ENCODE measurements around the gene CNMD. TPM values are rescaled to one million over a fixed set of nuclear protein-coding genes. Genes with fewer than 3 reads are reported as not detected.

Gene CNMD
- total RNA-seq, 2 experiments from 2014 or later = not detected

DNA sequence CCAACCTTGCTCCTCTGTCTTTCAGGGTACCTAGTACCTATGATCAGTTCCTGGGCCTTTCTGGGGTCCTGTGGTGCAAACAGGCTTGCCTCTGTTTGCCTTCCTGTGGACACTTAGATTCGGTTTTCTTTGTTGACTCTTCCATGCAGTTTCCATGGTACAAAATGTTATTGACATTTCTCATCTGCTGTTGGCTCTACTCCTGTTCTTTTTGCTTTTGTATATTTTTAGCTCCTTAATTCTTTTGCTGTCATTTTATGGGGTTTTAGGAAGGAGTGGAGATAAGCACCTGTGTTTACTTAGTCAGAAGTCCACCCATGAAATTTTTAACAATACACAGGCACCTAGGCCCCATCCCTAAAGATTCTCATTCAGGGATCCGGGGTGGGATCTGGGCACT is 20.5 kb upstream of the CNMD start:
- no peak overlapping the region for H3K4me2 ChIP-seq (ENCODE audit: low read length)
- no peak overlapping the region for H2AFZ ChIP-seq (ENCODE audit: low read length)
- intact Hi-C loops (cut with micrococcal nuclease; ENCODE audit: unreplicated experiment) = no loop called here
- H3K4me1 ChIP-seq (ENCODE audit: insufficient read depth, low read length, poor library complexity, severe bottlenecking) = no peaks in the 10 kb centered on the region
- H3K36me3 ChIP-seq (ENCODE audit: insufficient read depth, low read length) = no peaks in the 10 kb centered on the region
- H4K20me1 ChIP-seq (ENCODE audit: insufficient read depth, low read length) = no peaks in the 10 kb centered on the region
- no TSS peak for BruUV-seq (replicated peaks)
- H3K4me3 ChIP-seq (ENCODE audit: low read depth, low read length, poor library complexity, severe bottlenecking) = no peak overlapping the region
- no peak overlapping the region for H3K27ac ChIP-seq (ENCODE audit: low read depth, low read length, poor library complexity, severe bottlenecking)
- DNase-seq (ENCODE audit: low spot score) = no peak
- CTCF ChIA-PET (ENCODE audit: unreplicated experiment) = no interaction called here
- H3K9me2 ChIP-seq (ENCODE audit: insufficient read depth, low read length) = no peaks in the 10 kb centered on the region
- H3K9me3 ChIP-seq (ENCODE audit: low read length) = no peaks in the 10 kb centered on the region
- POLR2A ChIA-PET = interaction anchor here (0.5 kb wide), 1 partner anchor 342 kb away, joined by 3 read pairs; no protein-coding TSS in a partner anchor
- TF ChIP-seq, protein P1, sequence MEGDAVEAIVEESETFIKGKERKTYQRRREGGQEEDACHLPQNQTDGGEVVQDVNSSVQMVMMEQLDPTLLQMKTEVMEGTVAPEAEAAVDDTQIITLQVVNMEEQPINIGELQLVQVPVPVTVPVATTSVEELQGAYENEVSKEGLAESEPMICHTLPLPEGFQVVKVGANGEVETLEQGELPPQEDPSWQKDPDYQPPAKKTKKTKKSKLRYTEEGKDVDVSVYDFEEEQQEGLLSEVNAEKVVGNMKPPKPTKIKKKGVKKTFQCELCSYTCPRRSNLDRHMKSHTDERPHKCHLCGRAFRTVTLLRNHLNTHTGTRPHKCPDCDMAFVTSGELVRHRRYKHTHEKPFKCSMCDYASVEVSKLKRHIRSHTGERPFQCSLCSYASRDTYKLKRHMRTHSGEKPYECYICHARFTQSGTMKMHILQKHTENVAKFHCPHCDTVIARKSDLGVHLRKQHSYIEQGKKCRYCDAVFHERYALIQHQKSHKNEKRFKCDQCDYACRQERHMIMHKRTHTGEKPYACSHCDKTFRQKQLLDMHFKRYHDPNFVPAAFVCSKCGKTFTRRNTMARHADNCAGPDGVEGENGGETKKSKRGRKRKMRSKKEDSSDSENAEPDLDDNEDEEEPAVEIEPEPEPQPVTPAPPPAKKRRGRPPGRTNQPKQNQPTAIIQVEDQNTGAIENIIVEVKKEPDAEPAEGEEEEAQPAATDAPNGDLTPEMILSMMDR (conservative IDR thresholded peaks at IDR 0.05; ENCODE audit: low read length) = no peak
- no peak for TF ChIP-seq EZH2phosphoT487 (IDR thresholded peaks at IDR 0.05; ENCODE audit: borderline replicate concordance, low read depth, low read length)
- no peaks in the 10 kb centered on the region for H3K79me2 ChIP-seq (ENCODE audit: insufficient read depth, low read depth, low read length)

DNA sequence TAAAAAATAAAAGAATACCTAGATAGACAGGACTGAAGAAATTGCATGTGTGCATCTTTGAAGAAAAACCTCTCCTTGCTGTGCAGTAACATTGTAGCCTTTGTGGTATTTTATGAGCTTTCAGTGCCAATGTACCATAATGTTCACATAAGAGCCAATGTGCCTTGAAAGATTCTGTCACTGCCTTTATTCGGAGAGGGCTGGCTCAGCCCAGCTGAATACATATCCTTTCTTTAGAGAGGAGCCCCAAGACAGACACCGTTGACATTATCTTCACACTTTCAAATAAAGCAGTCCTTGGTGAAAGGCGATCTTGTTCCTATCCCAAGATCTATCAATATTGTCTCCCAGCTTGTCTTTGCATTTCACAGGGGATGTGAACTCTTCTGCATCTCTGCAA is 18.5 kb upstream of the CNMD start:
- ChIA-PET CTCF (ENCODE audit: unreplicated experiment) (no interaction called here), POLR2A (interaction anchor here (0.5 kb wide), 1 partner anchor 669 kb away, joined by 3 read pairs; no protein-coding TSS in a partner anchor)
- no peak overlapping the region for H3K27ac ChIP-seq (ENCODE audit: low read depth, low read length, poor library complexity, severe bottlenecking)
- intact Hi-C loops (cut with micrococcal nuclease; ENCODE audit: unreplicated experiment) = no loop called here
- no peaks in the 10 kb centered on the region for H3K36me3 ChIP-seq (ENCODE audit: insufficient read depth, low read length)
- BruUV-seq (replicated peaks) = no TSS peak
- H3K79me2 ChIP-seq (ENCODE audit: insufficient read depth, low read depth, low read length) = no peaks in the 10 kb centered on the region
- no peaks in the 10 kb centered on the region for H3K4me1 ChIP-seq (ENCODE audit: insufficient read depth, low read length, poor library complexity, severe bottlenecking)
- no peaks in the 10 kb centered on the region for H4K20me1 ChIP-seq (ENCODE audit: insufficient read depth, low read length)
- no peaks in the 10 kb centered on the region for H3K9me3 ChIP-seq (ENCODE audit: low read length)
- no peak overlapping the region for H2AFZ ChIP-seq (ENCODE audit: low read length)
- TF ChIP-seq EZH2phosphoT487 (IDR thresholded peaks at IDR 0.05; ENCODE audit: borderline replicate concordance, low read depth, low read length) = no peak
- TF ChIP-seq, protein P1 (conservative IDR thresholded peaks at IDR 0.05; ENCODE audit: low read length) = no peak
- no peak overlapping the region for H3K4me2 ChIP-seq (ENCODE audit: low read length)
- no peaks in the 10 kb centered on the region for H3K9me2 ChIP-seq (ENCODE audit: insufficient read depth, low read length)
- DNase-seq (ENCODE audit: low spot score) = no peak
- no peak overlapping the region for H3K4me3 ChIP-seq (ENCODE audit: low read depth, low read length, poor library complexity, severe bottlenecking)

DNA sequence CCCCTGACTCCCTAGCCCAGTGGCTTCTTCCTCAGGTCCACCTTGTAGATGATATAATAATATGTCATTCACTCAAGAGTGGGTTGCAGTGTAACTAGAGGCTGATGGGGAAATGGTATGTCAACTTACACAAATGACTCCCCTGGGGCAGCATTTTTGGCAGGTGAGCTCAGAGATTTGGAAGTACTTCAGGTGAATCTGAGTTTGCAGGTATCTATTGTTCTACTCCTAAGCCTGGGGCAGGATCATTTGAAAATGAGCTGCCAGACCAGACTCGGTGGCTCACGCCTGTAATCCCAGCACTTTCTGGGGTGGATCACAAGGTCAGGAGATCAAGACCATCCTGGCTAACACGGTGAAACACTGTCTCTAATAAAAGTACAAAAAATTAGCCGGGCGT is 11.6 kb upstream of the CNMD start:
- intact Hi-C loops (cut with micrococcal nuclease; ENCODE audit: unreplicated experiment) = no loop called here
- no peaks in the 10 kb centered on the region for H3K36me3 ChIP-seq (ENCODE audit: insufficient read depth, low read length)
- DNase-seq (ENCODE audit: low spot score) = no peak
- no peaks in the 10 kb centered on the region for H3K9me2 ChIP-seq (ENCODE audit: insufficient read depth, low read length)
- H3K4me2 ChIP-seq (ENCODE audit: low read length) = no peak overlapping the region
- no peaks in the 10 kb centered on the region for H4K20me1 ChIP-seq (ENCODE audit: insufficient read depth, low read length)
- H3K27ac ChIP-seq (ENCODE audit: low read depth, low read length, poor library complexity, severe bottlenecking) = no peak overlapping the region
- POLR2A ChIA-PET = interaction anchor here (0.8 kb wide), 1 partner anchor 14 kb away, joined by 3 read pairs; no protein-coding TSS in a partner anchor
- no TSS peak for BruUV-seq (replicated peaks)
- no peak overlapping the region for H3K4me3 ChIP-seq (ENCODE audit: low read depth, low read length, poor library complexity, severe bottlenecking)
- H3K79me2 ChIP-seq (ENCODE audit: insufficient read depth, low read depth, low read length) = no peaks in the 10 kb centered on the region
- H3K9me3 ChIP-seq (ENCODE audit: low read length) = no peaks in the 10 kb centered on the region
- no peak overlapping the region for H2AFZ ChIP-seq (ENCODE audit: low read length)
- no peak for TF ChIP-seq EZH2phosphoT487 (IDR thresholded peaks at IDR 0.05; ENCODE audit: borderline replicate concordance, low read depth, low read length)
- TF ChIP-seq, protein P1 (conservative IDR thresholded peaks at IDR 0.05; ENCODE audit: low read length) = no peak
- no peaks in the 10 kb centered on the region for H3K4me1 ChIP-seq (ENCODE audit: insufficient read depth, low read length, poor library complexity, severe bottlenecking)
- CTCF ChIA-PET (ENCODE audit: unreplicated experiment) = no interaction called here
